ENCODE measurements around the gene STRN3.

DNA sequence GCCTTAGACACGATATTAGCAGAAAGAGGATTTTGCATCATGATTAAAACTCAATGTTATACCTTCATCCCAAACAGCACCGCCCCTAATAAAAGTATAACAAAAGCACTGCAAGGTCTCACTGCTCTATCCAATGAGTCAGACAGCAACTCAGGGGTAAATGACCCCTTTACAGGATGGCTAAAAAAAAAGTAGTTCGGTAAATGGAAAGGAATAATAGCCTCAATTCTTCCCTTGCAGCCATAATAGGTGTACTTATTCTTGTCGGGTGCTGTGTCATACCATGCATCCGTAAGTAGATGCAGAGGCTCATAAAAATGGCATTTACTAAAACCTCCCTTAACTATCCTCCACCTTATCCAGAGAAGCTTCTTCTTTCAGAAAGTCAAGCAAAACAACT lies 54.6 kb downstream of the STRN3 start:
- no peak for TF ChIP-seq MYC (IDR thresholded peaks at IDR 0.05; ENCODE audit: low read depth, low read length)
- TF ChIP-seq, protein P1, sequence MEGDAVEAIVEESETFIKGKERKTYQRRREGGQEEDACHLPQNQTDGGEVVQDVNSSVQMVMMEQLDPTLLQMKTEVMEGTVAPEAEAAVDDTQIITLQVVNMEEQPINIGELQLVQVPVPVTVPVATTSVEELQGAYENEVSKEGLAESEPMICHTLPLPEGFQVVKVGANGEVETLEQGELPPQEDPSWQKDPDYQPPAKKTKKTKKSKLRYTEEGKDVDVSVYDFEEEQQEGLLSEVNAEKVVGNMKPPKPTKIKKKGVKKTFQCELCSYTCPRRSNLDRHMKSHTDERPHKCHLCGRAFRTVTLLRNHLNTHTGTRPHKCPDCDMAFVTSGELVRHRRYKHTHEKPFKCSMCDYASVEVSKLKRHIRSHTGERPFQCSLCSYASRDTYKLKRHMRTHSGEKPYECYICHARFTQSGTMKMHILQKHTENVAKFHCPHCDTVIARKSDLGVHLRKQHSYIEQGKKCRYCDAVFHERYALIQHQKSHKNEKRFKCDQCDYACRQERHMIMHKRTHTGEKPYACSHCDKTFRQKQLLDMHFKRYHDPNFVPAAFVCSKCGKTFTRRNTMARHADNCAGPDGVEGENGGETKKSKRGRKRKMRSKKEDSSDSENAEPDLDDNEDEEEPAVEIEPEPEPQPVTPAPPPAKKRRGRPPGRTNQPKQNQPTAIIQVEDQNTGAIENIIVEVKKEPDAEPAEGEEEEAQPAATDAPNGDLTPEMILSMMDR (IDR thresholded peaks at IDR 0.05; ENCODE audit: low read depth, low read length), result no peak
- TF ChIP-seq, protein P2, sequence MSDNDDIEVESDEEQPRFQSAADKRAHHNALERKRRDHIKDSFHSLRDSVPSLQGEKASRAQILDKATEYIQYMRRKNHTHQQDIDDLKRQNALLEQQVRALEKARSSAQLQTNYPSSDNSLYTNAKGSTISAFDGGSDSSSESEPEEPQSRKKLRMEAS (IDR thresholded peaks at IDR 0.05; ENCODE audit: low read depth, low read length), result no peak
